A549 (cell line): ENCODE results near the gene DTX4.

Experiments
- CTCF ChIP-seq: fragments of >200 bp; sonication (Bioruptor Twin); formaldehyde crosslinking; IDR thresholded peaks from 3 replicates; pipeline ENCODE4 v1.5.1; 2016
- EP300 ChIP-seq, 2 experiments: fragments of >200 bp; sonication (Bioruptor Twin); formaldehyde crosslinking; IDR thresholded peaks; 2 replicates in 1 of 2; 3 replicates in 1 of 2; pipeline ENCODE4 v1.6.1; 2016 to 2017
- MAX ChIP-seq: IDR thresholded peaks from 2 replicates; pipeline ENCODE4 v1.6.1; 2012
- MAZ ChIP-seq: fragments of 150-350 bp; IDR thresholded peaks from 2 replicates; pipeline ENCODE4 v1.6.1; 2014; ENCODE audit warnings: antibody characterized with exemption, low read depth, low read length, borderline replicate concordance
- POLR2A ChIP-seq: IDR thresholded peaks from 2 replicates; pipeline ENCODE4 v1.6.1; 2012; ENCODE audit warnings: mild to moderate bottlenecking, low read length
- RAD21 ChIP-seq, 2 experiments: fragments of >200 bp in 1 of 2; sonication (Bioruptor Twin) in 1 of 2; formaldehyde crosslinking in 1 of 2; IDR thresholded peaks in 1 of 2; conservative IDR thresholded peaks in 1 of 2; 2 replicates in 1 of 2; 3 replicates in 1 of 2; pipeline ENCODE4 v1.6.1; 2012 to 2018; ENCODE audit warnings: inconsistent platforms in 1 of 2
- REST ChIP-seq: fragments of 200-600 bp; sonication (generic); IDR thresholded peaks from 2 replicates; pipeline ENCODE4 v1.6.1; 2016; ENCODE audit warnings: antibody characterized with exemption, mild to moderate bottlenecking, moderate library complexity
- USF2 ChIP-seq: fragments of 450-650 bp; IDR thresholded peaks from 2 replicates; pipeline ENCODE4 v1.6.1; 2014; ENCODE audit warnings: antibody characterized with exemption

- no peak for TF ChIP-seq CTCF
- TF ChIP-seq REST, result no peak
- no peak for TF ChIP-seq USF2
- no peak for TF ChIP-seq EP300 (IDR thresholded peaks at IDR 0.05)
- no peak for TF ChIP-seq MAX
- no peak for TF ChIP-seq POLR2A
- TF ChIP-seq RAD21 (conservative IDR thresholded peaks at IDR 0.05 in 1 of 2, IDR thresholded peaks at IDR 0.05 in 1 of 2), result no peak
- no peak for TF ChIP-seq MAZ
Measured at GRCh38 chr11:59154610-59155009, 17.3 kb upstream of the DTX4 start.
